CD4-positive, alpha-beta T cell treated with Interleukin-1 beta for 1 hour (primary cell): ENCODE measurements around the gene IMPDH1.

Source experiments
- DNase-seq, 2 donors: peaks; one replicate each; pipeline ENCODE4 v3.0.0-alpha.2; 2020 to 2022

The IMPDH1 gene

DNA sequence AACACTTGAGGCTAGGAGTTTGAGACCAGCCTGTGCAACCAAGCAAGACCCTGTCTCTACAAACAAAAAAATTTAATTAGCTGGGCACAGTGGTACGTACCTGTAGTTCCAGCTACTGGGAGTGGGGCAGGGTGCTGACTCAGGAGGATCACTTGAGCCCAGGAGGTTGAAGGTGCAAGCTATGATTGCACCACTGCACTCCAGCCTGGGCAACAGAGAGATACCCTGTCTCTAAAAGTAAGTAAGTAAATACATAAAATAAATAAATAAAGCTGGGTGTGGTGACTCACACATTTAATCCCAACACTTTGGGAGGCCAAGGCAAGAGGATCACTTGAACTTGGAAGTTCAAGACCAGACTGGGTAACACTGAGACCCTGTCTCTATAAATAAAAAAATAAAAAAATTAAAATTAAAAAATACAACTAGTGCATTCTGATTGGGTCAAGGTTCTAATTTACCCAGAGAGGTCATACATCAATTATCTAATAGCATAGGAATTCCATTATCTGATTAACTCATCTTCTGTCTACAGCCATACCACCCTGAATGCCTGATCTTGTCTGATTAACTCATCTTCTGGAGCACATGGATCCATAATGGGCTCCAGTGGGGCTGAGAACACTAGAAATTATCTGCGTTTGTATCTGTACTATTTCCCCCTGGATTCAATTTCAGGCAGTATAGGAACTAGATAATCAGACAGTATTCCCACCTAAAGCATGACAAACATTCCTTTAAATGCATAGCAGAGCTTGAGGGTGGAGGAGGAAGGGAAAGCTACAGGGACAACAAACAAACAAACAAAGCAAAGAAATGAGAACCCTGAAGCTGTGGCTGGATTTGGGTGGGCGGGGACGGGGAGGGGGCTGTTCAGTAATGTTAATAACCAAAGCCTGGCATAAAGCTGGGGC is 24.9 kb upstream of the IMPDH1 start:
- no peak for DNase-seq

DNA sequence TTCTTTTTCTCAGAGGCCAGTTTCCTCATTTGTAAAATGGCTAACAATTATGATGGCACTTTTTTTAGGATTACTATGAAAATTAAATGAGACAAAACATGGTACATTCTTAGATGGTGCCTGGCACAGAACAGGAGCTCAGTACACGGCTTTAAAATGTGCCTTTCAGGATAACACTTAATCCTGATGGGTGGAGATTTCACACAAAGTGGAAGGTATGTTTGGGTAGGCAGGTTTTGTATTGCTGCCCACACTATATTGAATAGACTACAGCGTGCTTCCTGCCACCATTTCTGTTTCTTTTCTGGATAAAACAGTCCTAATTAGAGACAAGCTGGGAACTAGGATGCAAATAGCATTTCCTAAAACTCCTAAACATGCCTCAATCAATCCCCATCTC is 22.0 kb upstream of the IMPDH1 start:
- DNase-seq: no peak

DNA sequence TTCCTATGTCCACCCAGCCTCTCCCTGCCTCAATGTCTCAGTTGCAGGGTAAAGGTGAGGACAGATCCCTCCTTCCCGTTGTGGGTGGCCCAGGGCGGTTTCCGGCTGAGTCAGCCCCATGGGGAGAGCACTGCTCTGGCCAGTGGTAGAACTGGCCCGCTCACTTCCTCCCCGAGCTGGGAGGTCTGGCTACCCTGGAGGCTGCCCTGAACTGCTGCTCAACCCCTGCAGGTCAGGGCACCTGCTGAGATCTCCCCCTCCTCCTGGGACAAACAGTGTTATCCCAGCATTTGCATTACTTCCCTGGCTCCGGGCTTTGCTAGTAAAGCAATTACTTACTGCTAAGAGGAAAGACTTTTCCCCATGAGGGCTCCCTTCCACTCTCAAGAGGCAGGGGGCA is 21.4 kb upstream of the IMPDH1 start:
- DNase-seq: no peak

DNA sequence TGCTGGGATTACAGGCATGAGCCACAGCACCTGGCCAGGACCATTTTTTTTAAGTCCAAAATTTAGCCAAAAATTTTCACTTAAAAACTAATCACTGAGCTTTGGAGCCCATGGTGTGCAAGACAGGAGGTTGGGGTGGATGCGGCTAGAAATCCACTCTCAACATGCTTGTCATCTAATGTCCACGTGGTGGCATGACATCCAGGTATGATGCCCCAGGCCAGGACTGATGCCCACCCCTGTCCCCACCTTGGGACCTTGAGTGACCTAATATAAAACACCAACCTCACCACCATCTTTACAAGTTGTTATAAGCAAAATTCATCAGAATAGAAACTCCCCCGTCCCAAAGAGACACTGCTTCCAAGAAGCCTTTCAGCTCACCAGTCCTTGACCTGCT is 20.4 kb upstream of the IMPDH1 start:
- DNase-seq: no peak

DNA sequence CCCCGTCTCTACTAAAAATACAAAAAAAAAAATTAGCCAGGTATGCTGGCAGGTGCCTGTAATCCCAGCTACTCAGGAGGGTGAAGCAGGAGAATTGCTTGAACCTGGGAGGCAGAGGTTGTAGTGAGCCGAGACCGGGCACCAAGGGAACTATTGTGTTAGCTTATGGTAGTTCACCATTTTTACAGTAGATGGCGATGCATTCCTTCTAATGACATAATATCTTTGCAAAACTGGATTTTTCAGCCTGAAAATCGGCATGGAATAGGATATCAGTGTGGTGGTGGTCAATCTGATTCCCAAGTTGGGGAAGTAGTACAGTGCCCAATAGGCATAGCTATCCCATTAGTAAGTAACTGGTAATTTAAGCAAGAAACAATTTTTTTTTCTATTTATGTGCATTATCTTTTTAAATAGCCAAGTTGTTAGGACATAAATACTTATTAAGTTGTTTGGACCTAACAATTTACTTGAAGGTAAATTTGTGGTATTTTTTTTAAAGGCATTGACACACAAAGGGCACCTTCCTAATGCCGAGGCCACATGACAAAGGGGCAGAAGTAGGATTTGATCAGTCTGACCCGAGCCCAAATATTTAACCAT is 17.6 kb upstream of the IMPDH1 start:
- DNase-seq: peak in 1 of 2 donors; percentile 64

DNA sequence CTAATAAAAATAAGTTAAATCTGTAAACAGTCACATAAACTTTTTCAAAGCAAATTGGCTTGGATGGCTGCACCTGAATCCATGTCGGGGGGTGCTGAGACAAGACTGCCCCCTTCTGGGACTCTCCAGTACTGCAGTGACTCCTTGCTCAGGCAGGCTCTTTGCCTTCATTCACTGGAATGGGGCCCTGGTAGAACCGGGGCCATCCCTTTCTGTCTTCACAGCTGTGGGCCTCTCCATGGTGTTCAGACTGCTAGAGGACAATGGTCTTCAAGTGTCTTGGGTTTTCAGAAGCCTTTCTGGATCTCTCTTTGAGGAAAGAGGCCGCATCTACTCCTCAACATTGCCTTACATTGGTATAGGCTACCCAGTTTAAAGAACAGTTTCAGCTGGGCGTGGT is 16.1 kb upstream of the IMPDH1 start:
- peak; percentile 70 to 80 for DNase-seq

DNA sequence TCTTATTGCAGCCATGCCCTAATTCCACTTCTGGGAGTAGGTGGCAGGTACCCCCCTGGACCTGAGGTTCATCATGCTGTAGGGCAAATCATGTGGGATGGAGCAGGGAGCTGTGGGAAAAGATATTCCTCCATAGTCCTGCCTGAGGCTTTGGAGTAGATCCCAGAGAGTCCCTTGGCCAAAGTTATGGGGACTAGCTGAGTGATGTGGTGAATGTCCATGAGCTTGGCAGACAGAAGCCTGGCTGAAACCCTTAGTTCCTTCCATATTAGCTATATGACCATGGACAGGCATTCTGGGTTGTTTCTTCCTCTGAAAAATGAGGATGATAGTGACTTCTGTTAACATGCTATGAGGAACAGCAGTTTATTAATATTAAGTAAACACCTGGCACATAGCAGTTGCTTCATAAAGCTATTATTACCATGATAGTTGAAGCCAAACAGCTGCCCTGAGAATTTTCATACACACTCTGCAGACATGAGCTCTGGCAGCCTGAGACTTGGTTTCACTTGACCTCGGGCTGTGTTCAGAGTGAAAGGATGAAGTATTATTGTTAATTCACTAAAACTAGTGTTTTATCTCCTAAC is 15.0 kb upstream of the IMPDH1 start:
- DNase-seq: no peak

DNA sequence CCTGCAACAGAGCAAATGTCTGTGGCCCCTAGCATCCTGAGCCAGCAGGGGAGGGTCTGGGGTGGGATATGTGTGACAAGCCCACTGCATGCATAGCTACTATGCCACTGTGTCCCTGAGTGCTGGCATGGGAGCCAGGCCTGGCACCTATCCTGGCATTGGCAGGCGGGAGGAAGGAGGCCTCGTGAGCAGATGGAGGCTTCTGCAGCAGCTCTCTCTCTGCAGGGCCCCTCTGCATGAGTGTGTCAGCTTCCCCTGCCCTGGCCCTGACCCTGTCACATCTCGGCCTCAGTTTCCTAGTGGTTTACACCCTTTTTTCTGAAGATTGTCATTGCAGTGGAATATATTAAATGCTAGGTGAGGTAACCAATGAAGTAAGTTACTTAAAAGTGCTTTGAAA is 13.1 kb upstream of the IMPDH1 start:
- DNase-seq: peak; percentile 31 to 62

DNA sequence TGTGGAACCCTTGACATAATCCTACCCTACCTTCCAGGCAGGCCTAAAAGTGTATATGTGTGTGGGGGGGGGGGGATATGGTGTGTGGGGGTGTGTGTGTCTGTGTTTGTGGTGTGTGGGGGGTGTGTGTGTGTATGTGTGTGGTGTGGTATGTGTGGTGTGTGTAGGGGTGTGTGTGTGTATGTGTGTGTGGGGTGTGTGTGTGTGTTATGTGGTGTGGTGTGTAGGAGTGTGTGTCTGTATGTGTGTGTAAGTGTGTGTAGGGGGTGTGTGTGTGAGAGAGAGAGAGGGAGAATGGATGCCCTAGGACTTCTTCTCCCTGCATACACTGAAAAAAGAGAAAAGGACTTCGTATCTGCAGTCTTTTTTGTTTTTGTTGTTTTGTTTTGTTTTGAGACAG is 12.3 kb upstream of the IMPDH1 start:
- no peak for DNase-seq

DNA sequence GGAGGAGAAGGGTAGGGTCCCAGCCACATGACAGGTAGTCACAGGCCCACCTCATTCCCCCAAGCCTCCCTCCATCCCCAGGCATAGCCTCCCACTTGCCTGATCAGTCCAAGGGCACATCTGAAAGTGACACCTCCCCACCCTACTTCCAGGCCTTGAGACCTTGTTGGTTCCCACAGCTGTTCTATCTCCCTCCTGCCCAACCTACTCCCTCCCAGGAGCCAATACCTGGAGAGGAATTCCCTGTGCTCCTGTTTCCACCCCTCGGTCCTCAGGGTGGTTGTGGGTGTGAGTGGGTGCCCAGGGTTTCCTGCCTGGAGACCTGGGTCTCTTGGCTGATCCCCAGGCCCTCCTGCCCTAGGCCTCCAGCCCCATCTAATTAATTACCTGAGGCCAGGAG is 11.6 kb upstream of the IMPDH1 start:
- no peak for DNase-seq

DNA sequence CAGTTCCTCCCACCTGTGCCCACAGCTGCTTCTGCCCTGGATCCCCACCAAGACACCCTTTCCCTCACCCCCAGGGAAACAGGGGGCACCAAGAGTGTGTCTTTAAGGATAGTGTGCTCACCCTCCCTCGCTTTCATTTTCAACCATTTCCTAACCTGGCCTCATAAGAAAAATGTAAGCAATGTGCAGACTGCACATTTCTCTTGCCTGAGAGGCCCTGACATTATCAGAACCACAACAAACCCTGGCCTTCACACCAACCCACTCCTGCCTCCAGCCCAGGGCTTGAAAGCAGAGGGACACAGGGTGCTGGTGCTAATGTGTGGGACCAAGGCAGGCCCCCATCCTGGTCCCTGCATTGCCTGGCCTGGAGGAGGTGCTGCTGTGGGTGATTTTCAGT is 11.0 kb upstream of the IMPDH1 start:
- no peak for DNase-seq

DNA sequence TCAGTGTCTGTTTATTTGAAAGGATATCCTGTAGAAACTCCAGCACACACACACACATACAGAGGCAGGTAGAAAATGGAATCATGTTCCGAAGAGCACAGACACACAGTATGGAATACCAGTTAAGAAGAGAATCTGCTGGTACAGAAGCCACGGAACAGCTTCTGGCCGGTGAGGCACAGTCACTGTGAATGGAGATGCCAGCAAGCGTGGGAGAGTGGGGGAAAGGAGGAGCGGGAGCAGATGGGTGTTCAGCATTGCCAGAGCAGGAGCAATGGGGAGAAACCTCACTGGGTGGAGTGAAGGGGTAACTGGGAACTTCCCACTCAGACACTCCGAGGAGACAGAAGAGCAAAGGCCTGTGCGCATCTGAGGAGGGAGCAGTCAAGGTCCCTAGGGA is 9.5 kb upstream of the IMPDH1 start:
- DNase-seq: no peak

DNA sequence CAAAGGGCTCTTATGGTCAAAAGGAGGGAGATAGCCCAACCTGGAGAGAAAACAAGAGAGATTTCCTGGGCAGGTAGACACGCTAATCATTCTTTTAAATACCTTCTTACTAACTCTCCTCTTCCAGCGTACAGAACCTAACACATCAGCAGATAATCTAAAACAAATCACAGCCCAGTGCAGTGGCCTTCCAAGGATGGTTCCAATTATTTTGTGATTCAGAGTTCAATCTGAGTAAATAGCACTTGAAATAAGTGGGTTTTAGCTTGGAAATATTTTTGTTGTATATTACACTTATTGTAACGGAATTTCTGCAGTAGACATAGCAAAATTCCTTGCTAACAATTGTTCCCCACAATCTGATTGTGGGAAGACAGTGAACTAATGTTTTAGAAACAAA is 7.3 kb upstream of the IMPDH1 start:
- DNase-seq: no peak

DNA sequence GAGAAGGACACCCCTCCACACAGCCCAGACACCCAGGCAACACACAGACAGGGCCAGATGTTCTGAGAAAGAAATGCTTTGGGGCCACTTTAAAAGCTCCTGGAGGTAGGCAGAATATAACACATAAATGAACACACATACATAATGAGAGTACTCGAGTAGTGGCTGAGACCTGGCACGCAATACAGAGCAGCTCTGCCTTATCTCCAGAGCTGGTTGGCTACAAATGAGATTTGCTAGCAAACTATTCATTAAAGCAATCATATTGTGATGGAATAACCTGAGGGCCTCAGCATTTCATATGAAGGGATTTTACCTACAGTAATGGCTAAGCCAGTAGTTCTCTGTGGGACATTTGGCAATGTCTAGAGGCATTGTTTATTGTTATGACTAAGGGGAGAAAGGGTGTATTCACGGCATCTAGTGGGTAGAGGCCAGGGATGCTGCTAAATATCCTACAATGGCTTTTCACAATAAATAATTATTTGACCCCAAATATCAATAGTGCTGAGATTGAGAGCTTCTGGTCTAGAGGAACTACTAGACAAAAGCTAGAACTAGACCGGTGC is 5.5 kb upstream of the IMPDH1 start:
- no peak for DNase-seq

DNA sequence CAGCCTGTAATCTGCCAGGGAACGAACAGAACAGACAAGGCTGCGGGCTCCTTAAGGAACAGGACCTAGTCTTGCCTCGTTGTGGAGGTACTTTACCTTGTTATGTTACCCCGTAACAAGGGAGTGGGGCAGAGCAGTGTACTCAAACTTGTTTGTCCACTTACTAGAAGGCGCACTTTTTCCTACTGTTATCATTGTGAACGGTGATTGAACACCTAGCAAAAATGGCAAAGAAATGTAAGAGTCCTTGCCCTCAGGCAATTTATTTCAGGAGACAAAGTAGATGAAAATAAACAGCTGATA is 620 bp upstream of the IMPDH1 start:
- DNase-seq: no peak

DNA sequence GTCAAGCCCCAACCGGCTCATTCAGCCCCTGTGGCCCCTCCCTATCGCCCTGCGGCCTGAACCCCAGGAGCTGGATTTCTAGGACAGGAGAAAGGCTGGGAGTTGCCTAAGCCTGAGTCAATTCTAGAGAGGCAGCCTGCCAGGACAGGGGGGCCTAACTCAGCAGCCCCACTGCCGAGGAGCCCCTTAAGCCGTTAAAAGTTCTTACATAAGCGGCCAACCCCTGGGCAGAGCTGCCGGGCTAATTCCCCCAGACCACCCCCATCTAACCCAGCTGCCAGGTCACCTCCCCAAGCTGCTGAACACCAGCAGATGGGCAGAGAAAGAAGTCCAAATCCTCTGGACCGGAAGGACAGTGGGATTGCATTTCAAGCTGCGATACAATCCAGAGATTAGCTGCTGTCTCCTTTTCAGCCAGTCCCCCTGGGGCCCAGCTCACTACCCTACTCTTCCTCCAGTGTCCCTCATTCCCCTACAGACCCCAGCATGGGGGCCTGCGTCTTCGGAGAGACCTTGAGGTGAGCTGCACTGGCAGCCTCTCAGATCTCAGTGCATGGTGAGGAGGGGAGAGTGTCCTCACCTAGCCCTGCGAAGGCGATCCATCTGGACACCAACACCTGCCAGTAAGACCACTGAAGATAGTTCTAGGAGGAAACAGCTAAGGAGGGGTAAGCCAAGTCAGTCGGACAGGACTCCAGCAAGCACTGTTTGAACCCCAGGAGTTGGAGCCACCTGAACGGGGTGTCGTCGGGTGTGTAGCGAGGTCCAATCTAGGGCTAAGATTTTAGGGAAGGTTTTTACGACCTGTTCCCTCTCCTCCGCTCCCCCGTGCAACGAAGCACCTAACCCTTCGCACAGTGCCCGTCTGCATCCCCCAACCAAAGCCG is 830 bp downstream of the IMPDH1 start:
- DNase-seq: no peak

DNA sequence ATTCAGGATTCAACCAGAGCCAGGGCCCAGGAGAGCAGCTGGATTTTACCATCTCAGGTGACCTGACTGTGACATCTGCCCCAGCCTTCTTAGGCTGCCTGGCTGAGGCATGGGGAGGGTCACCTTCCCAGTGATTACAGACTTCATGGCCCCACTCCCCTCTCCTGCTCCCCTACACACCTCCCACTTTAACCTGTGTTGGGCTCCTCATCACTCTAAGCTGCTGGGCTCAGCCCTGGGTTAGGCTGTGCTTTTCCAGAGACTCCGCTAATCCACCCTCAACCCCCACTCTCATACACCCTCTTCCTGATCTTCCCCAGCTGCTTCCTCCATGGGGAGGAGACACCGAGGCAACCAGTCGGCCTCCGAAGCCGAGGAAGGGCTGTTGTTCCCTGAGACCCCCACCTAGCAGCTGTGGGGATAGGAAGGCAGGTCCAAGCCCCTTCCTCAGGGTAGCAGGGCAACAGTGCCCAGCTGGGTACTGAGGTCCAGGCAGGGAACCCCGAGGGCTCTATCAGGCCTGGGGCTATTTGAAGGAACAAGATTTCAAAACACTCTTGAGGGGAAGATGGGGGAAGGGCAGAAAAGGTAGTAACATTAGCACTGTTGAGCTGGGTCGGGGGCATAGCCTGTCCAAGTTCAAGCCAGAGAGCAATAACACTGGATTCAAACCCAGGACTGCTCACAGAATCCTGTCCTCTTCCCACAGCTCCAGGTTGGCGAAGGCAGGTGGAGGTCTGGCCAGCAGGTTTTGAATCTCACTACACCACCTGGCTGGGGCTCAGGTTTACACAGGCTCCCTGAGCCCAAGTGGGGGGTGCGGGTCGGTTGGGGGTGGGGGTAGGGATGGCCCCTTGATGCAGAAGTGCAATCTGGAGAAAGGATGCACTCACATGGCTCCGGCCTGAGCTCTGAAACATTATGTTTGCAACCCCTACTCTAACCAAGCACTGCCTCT is 1.8 kb downstream of the IMPDH1 start:
- DNase-seq: no peak

DNA sequence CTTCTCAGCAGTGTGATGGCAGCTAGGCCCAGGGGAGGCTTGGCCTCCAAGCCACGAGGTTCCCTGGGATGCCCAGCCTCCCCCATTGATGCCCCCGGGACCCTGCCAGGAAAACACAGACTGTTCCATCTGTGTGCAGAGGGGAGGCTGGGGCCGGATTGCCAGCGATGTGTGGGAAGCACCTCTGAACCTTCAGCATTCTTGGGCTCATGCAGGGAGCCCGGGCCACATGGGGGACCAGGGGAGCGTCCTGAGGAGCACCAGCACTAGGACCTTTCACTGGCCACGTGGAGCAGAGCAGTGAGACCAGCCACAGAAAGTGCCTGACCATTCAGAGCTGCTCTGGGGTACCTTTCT is 2.6 kb downstream of the IMPDH1 start:
- DNase-seq: no peak

DNA sequence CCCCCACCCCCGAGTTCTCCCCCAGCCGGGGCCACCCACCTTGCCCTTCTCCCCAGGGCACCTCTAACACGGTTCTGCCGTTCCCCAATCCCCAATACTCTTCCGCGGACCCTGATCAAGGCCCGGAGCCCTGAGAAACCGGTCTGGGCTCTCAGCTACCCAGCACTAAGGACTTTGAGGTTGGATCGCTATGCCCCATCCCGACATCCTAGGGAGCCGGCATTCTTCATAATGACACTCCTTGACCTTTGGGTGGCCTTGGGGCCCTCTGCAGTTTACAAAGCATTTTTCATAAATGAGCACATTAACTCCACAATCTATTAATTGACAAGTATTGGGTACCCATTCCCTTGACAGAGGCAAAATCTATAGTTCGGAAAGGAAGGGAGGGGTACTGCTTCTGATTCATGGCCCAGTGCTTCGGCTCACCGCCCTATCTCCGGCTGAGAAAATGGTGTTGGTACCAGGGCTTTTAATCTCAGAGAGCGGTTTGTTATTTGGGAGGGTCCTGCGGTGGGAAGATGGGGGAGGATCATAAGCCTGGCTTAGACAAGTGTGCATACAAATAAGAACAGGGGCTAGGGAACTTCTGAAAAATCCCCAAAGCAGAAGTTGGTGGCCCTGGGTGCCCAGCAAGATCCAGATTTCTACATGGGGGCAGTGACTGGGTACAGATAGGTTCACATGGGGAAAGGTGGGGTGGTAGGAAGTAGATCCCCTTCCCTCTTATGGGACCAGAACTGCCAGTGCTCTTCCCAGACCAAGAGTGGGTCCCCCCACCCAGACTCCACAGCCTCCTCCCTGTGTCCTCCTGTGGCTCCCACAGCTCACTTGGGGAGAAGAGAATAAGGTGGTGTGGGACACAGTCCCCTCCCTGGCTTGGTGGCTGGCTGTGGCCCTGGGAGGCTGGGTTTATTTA is 3.2 kb downstream of the IMPDH1 start:
- peak in 1 of 2 donors; percentile 16 for DNase-seq

DNA sequence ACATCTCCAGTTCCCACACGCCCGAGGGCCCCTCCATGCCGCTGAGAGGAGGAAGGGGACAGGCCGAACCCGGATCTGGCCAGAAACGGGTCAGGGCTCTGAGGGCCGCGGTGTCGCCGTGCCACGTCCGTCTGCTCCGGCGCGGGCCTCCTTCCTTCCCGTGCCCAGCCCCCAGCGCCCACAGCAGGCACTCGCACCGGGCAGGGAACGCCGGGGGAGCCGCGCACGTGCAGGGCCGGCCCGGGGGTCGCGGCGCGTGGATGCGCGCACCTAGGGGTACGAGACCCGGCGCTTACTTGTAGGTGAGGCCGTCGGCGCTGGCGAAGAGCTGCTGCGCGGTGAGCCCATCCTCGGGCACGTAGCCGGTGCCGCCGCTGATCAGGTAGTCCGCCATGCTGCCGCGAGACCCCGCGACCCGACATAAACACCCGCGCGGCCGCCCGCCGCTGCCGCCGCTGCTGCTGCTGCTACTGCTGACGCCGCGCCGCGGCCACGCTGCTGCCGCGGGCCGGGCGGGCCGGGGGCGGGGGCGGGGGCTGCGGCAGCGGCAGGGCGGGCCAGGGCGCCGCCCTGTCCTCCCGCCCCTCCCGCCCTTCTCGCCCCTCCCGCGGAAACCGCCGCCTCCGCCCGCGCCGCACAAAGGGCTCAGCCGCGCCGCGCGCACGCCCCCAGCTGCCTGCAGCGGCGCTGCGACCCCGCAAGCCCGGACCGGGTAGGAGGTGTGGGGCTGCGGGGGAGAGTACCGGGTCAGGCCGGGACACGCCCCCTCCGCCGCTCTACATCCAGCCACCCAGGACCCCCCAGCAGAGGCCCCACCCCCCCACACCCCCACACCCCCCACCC is 4.1 kb downstream of the IMPDH1 start:
- DNase-seq: peak; percentile 63 to 72
